HTERT RPE-1 (cell line): Measurements from ENCODE around the gene DDX31.
"Not testable (repeated sequence)": the region's sequence is repeated elsewhere in the genome, so short reads cannot be mapped to it uniquely, and the experiment has no call there.

ENCODE experiments used
- in situ Hi-C: fragments of 300-500 bp; cut with MboI; formaldehyde crosslinking; loops from 4 replicates; pipeline ENCODE4 v1.14.3; 2020; ENCODE audit warnings: low sequenced_read_pairs

DDX31 gene

GRCh38 chr9:132582786-132583583 lies 86.8 kb downstream of the DDX31 start:
- in situ Hi-C loops: no loop called here

- in situ Hi-C loops: no loop called here
Measured at GRCh38 chr9:132582276-132582785, 87.5 kb downstream of the DDX31 start, which contains the start of gene BARHL1. BARHL1 (plus strand) TSS chr9:132582606; CDS start chr9:132582798, 192 bp downstream.

- in situ Hi-C loops: no loop called here
Measured at GRCh38 chr9:132579427-132579798, 90.4 kb downstream of the DDX31 start.

- in situ Hi-C loops: no loop called here
Measured at GRCh38 chr9:132578367-132578932, 91.3 kb downstream of the DDX31 start.

- in situ Hi-C loops: no loop called here
Measured at GRCh38 chr9:132577119-132577518, 92.7 kb downstream of the DDX31 start.

GRCh38 chr9:132575811-132576210 lies 94.0 kb downstream of the DDX31 start:
- in situ Hi-C loops: no loop called here

GRCh38 chr9:132575005-132575609 lies 94.7 kb downstream of the DDX31 start:
- in situ Hi-C loops: no loop called here

- in situ Hi-C loops: no loop called here
Measured at GRCh38 chr9:132572921-132573320, 96.9 kb downstream of the DDX31 start.

- in situ Hi-C loops: no loop called here
Measured at GRCh38 chr9:132571806-132572600, 97.8 kb downstream of the DDX31 start.

GRCh38 chr9:132568787-132569186 lies 101.0 kb downstream of the DDX31 start:
- in situ Hi-C loops: not testable (repeated sequence)

- in situ Hi-C loops: no loop called here
Measured at GRCh38 chr9:132564526-132564925, 105.3 kb downstream of the DDX31 start.

GRCh38 chr9:132562306-132562573 lies 107.5 kb downstream of the DDX31 start:
- in situ Hi-C loops: no loop called here

- in situ Hi-C loops: no loop called here
Measured at GRCh38 chr9:132560616-132561202, 109.1 kb downstream of the DDX31 start.

GRCh38 chr9:132559711-132560110 lies 110.1 kb downstream of the DDX31 start:
- in situ Hi-C loops: no loop called here

- in situ Hi-C loops: no loop called here
Measured at GRCh38 chr9:132557159-132557558, 112.6 kb downstream of the DDX31 start.

GRCh38 chr9:132556714-132557113 lies 113.1 kb downstream of the DDX31 start:
- in situ Hi-C loops: no loop called here

GRCh38 chr9:132556235-132556634 lies 113.5 kb downstream of the DDX31 start:
- in situ Hi-C loops: no loop called here

- in situ Hi-C loops: no loop called here
Measured at GRCh38 chr9:132555528-132555927, 114.3 kb downstream of the DDX31 start.

GRCh38 chr9:132554755-132555154 lies 115.0 kb downstream of the DDX31 start:
- in situ Hi-C loops: no loop called here

- in situ Hi-C loops: no loop called here
Measured at GRCh38 chr9:132552041-132552440, 117.7 kb downstream of the DDX31 start.

- in situ Hi-C loops: no loop called here
Measured at GRCh38 chr9:132551556-132551955, 118.2 kb downstream of the DDX31 start.
